Transverse colon (tissue), 4 donors: ENCODE results near the gene CWF19L1. TPM values are rescaled to one million over a fixed set of nuclear protein-coding genes. Genes with fewer than 3 reads are reported as not detected.
"Not testable (repeated sequence)": the region's sequence is repeated elsewhere in the genome, so short reads cannot be mapped to it uniquely, and the experiment has no call there.

ENCODE experiments used
- DNase-seq: peaks from one replicate; pipeline ENCODE4 v3.0.0-alpha.2; 2019
- H3K27ac ChIP-seq, 4 donors: fragments of 200-600 bp; sonication (generic); 2 replicates each; pipeline ENCODE4 v1.5.1; 2016 to 2018; ENCODE audit warnings: inconsistent platforms in 4 of 4
- H3K27me3 ChIP-seq: fragments of 200-600 bp; sonication (generic); 2 replicates; pipeline ENCODE4 v1.5.1; 2017; ENCODE audit warnings: inconsistent platforms
- H3K36me3 ChIP-seq, 4 donors: fragments of 200-600 bp; sonication (generic); 2 replicates each; pipeline ENCODE4 v1.5.1; 2017 to 2019; ENCODE audit warnings: inconsistent platforms in 4 of 4
- H3K4me1 ChIP-seq, 4 donors: fragments of 200-600 bp; sonication (generic); 2 replicates each; pipeline ENCODE4 v1.5.1; 2017 to 2020; ENCODE audit warnings: inconsistent platforms in 4 of 4
- H3K4me3 ChIP-seq, 4 donors: fragments of 200-600 bp; sonication (generic); 1 replicate in 1 of 4; 2 replicates in 3 of 4; pipeline versions ENCODE4 v1.5.1 to v1.6.1; 2017 to 2019; ENCODE audit warnings: inconsistent platforms in 4 of 4
- H3K9me3 ChIP-seq, 2 donors: fragments of 200-600 bp; sonication (generic); 2 replicates each; pipeline ENCODE4 v1.5.1; 2017 to 2019; ENCODE audit warnings: inconsistent platforms in 2 of 2
- EP300 ChIP-seq: sonication (generic); formaldehyde crosslinking; IDR thresholded peaks from one replicate; pipeline ENCODE4 v1.6.1; 2017; ENCODE audit warnings: antibody characterized with exemption, low read depth
- POLR2A ChIP-seq: fragments of 450-650 bp; IDR thresholded peaks from one replicate; pipeline ENCODE4 v1.6.1; 2016; ENCODE audit warnings: antibody characterized with exemption, mild to moderate bottlenecking, moderate library complexity
- POLR2AphosphoS5 ChIP-seq, 3 donors: sonication (generic); formaldehyde crosslinking; IDR thresholded peaks; one replicate each; pipeline ENCODE4 v1.6.1; 2016; ENCODE audit warnings: antibody characterized with exemption in 3 of 3
- WGBS, 2 donors: methylation state at CpG; one replicate each; pipeline ENCODE4 v1.1.5; 2018; ENCODE audit warnings: low coverage in 1 of 2; 5-methylcytosine and 5-hydroxymethylcytosine counted together
- in situ Hi-C, 4 donors: fragments of 200-750 bp; cut with MboI; loops; one replicate each; pipeline versions ENCODE4 v1.15.0 to v1.15.1; 2017; ENCODE audit warnings: low sequenced_read_pairs in 3 of 4, low pct_ligation_motif_present in 1 of 4, low pct_unique_long_range_greater_than_20kb in 1 of 4
- intact Hi-C: fragments of 100-400 bp; cut with DNase I; formaldehyde crosslinking; loops from one replicate; pipeline ENCODE4 v1.15.1; 2023; ENCODE audit warnings: low total_unique reads
- total RNA-seq, 4 donors: library from RNA; depleted of rRNA; stranded (reverse); fragments of >200 nt; gene quantifications; one replicate each; pipeline ENCODE4 v1.1.0, GENCODE V29; 2016
- TF ChIP-seq, protein P1 (sequence below), 5 experiments: fragments of 200-600 bp in 3 of 5; fragments of 450-650 bp in 2 of 5; sonication (generic) in 3 of 5; IDR thresholded peaks; 1 replicate in 2 of 5; 2 replicates in 3 of 5; pipeline ENCODE4 v1.5.1; 2016 to 2017; ENCODE audit warnings: antibody characterized with exemption in 5 of 5, inconsistent platforms in 3 of 5, mild to moderate bottlenecking in 2 of 5, moderate library complexity in 1 of 5

CWF19L1 gene
- total RNA-seq, 4 donors from 2014 or later = 2.2 to 15.2 (median 13.0) TPM

DNA sequence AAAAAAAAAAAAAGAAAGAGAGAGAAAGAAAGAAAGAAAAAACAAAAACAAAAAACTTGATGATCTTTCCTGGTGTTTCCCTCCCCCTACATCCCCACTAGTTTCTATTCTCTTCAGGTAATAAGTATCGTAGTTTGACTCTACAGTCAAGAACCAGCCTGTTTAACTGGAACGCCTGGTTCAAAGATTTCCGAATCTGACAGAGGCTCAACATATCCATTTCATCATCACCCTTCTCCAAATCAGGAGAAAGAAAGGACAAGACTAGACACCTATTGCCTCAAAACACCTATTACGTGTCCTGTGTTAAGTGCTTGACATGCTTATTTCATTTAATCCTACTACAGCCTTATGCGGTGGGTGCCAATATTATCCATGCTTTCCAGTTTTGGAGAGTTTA, 39.4 kb upstream of the CWF19L1 start:
- Histone ChIP-seq H3K4me3 (no peak overlapping the region), H3K27ac (no peak overlapping the region), H3K27me3 (peaks cover 45% of the 10 kb centered on the region), H3K36me3 (no peaks in the 10 kb centered on the region), H3K9me3 (no peaks in the 10 kb centered on the region), H3K4me1 (no peaks in the 10 kb centered on the region)
- in situ Hi-C loops = no loop called here
- no peak for DNase-seq
- intact Hi-C loops = no loop called here
- no peak for TF ChIP-seq EP300
- no peak for TF ChIP-seq POLR2A
- TF ChIP-seq, protein P1, sequence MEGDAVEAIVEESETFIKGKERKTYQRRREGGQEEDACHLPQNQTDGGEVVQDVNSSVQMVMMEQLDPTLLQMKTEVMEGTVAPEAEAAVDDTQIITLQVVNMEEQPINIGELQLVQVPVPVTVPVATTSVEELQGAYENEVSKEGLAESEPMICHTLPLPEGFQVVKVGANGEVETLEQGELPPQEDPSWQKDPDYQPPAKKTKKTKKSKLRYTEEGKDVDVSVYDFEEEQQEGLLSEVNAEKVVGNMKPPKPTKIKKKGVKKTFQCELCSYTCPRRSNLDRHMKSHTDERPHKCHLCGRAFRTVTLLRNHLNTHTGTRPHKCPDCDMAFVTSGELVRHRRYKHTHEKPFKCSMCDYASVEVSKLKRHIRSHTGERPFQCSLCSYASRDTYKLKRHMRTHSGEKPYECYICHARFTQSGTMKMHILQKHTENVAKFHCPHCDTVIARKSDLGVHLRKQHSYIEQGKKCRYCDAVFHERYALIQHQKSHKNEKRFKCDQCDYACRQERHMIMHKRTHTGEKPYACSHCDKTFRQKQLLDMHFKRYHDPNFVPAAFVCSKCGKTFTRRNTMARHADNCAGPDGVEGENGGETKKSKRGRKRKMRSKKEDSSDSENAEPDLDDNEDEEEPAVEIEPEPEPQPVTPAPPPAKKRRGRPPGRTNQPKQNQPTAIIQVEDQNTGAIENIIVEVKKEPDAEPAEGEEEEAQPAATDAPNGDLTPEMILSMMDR (IDR thresholded peaks at IDR 0.05) = no peak
- no peak for TF ChIP-seq POLR2AphosphoS5 (IDR thresholded peaks at IDR 0.05)
- WGBS, 2 donors = 86 to 89% methylated on average over 4 to 5 of the region's 5 CpGs

DNA sequence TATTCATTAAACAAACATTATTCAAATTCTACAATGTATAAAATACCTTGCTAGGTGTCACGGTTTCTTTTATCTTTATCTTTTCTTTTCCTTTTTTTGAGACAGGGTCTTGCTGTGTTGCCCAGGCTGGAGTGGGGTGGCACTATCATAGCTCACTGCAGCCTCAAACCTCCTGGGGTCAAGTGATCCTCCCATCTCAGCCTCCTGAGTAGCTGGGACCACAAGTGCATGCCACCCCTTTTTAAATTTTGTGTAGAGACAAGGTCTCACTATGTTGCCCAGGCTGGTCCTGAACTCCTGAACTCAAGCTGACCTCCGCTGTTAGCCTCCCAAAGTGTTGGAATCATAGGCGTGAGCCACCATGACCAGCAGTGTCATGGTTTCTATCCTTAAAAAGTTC, 37.0 kb upstream of the CWF19L1 start:
- H3K27ac ChIP-seq = no peak overlapping the region
- no peak for DNase-seq
- H3K4me3 ChIP-seq = no peak overlapping the region
- H3K4me1 ChIP-seq = no peaks in the 10 kb centered on the region
- TF ChIP-seq EP300 (no peak), POLR2AphosphoS5 (IDR thresholded peaks at IDR 0.05) (no peak), POLR2A (no peak)
- TF ChIP-seq, protein P1 (IDR thresholded peaks at IDR 0.05) = no peak
- no peaks in the 10 kb centered on the region for H3K9me3 ChIP-seq
- intact Hi-C loops = no loop called here
- in situ Hi-C loops = no loop called here
- peaks cover 31% of the 10 kb centered on the region for H3K27me3 ChIP-seq
- WGBS, 2 donors = 75 to 77% methylated on average over 1 to 3 of the region's 3 CpGs
- H3K36me3 ChIP-seq = no peaks in the 10 kb centered on the region

DNA sequence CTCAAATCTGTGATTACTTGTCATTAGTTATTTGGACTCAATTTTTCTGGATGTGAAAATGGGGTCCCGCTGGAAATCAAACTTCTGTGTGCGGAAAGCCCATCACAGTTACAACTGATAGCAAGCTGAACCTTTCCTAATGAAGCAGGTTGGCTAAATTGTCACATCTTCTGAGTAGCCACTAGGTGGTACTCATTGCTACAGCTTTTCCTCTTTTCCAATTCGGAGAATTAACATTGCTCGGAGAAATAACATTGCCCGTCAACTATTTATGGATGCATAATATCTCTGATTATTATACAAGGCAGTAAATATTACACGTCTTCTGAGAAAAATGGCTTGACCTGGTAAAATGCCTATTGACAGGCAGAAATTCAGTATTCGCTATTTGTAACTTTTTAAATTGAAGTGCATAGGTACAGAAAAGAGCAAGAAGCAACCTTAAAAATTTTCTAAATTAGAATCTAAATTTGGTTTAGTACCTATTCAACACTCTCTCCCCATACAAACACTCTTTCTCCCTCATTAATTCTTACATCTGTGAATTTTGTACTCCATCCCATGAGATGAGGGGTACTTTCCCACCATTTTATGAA, 36.4 kb upstream of the CWF19L1 start:
- DNase-seq = no peak
- in situ Hi-C loops = no loop called here

DNA sequence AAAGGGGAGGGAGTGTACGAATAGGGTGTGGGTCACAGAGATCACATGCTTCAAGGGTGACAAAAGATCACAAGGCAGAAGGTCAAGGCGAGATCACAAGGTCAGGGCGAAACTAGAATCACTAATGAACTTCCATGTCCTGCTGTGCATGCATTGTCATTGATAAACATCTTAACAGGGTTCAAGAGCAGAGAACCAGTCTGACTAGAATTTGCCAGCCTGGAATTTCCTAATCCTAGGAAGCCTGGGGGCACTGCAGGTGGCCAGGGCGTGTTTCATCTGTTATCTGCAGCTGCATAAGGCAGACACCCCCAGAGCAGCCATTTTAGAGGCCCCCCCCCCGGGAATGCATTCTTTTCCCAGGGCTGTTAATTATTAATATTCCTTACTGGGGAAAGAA, 33.7 kb upstream of the CWF19L1 start:
- DNase-seq, intact Hi-C loops: not testable (repeated sequence)
- H3K27me3 ChIP-seq = peaks cover 39% of the 10 kb centered on the region

More for the DNA sequence above, 36.4 kb upstream of the CWF19L1 start:
- 18 to 23% methylated on average over 6 to 7 of the region's 7 CpGs for WGBS, 2 donors
- Histone ChIP-seq H3K9me3 (no peaks in the 10 kb centered on the region), H3K27ac (no peak overlapping the region), H3K36me3 (no peaks in the 10 kb centered on the region), H3K4me3 (no peak overlapping the region), H3K4me1 (no peaks in the 10 kb centered on the region), H3K27me3 (peaks cover 31% of the 10 kb centered on the region)
- intact Hi-C loops = no loop called here
- TF ChIP-seq EP300 = no peak
- TF ChIP-seq, protein P1 (IDR thresholded peaks at IDR 0.05) = peak; percentile 37 to 50 (median 44)

DNA sequence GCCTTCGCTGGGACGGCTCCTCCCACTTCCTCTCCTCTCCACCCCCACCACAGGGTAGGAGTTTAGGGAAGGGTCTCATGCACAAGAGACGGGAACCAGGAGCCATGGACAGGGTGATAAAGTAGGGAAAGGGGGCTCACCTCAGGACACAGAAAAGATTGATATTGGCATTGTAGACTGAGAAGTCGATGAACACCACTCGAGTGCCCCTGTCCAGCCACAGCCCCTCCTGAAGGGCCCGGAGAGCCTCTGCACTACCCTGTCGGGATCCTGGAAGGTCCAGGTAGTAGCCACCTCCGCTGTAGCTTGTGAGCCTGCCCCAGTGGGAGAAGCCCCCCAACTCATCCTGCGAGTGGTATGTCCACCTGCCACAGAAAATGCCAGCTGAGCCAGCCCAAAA, 29.8 kb upstream of the CWF19L1 start:
- DNase-seq = no peak
- Histone ChIP-seq H3K27me3 (peaks cover 21% of the 10 kb centered on the region), H3K4me3 (no peak overlapping the region), H3K27ac (no peak overlapping the region), H3K36me3 (no peaks in the 10 kb centered on the region), H3K9me3 (no peaks in the 10 kb centered on the region), H3K4me1 (no peaks in the 10 kb centered on the region)
- TF ChIP-seq POLR2A (no peak), EP300 (no peak), POLR2AphosphoS5 (IDR thresholded peaks at IDR 0.05) (no peak)
- TF ChIP-seq, protein P1 (IDR thresholded peaks at IDR 0.05) = no peak
- intact Hi-C loops (no loop called here), in situ Hi-C loops (no loop called here)
- 63% methylated on average over 9 of the region's 9 CpGs; no CpG with 5 or more reads in 1 of the 2 donors for WGBS, 2 donors

More for the DNA sequence above, 33.7 kb upstream of the CWF19L1 start:
- H3K27ac ChIP-seq, H3K9me3 ChIP-seq, H3K4me1 ChIP-seq, H3K36me3 ChIP-seq, H3K4me3 ChIP-seq, in situ Hi-C loops: not testable (repeated sequence)
- 60 to 66% methylated on average over 1 to 5 of the region's 5 CpGs for WGBS, 2 donors
